Lower lobe of right lung (tissue), 2 donors: Measurements from ENCODE around the gene EFHC1. TPM values are rescaled to one million over a fixed set of nuclear protein-coding genes. Genes with fewer than 3 reads are reported as not detected.

Experiments
- ATAC-seq, 2 donors: fragments of 200-7000 bp; cut with Tn5 transposase; one replicate each; pipeline ENCODE4 v1.9.1; 2020 to 2022; ENCODE audit warnings: mild to moderate bottlenecking in 2 of 2, moderate library complexity in 2 of 2
- DNase-seq: peaks from one replicate; pipeline ENCODE4 v3.0.0-alpha.2; 2020
- H3K27ac ChIP-seq: fragments of 200-600 bp; one replicate; pipeline ENCODE4 v1.8.0; 2022
- H3K27me3 ChIP-seq: fragments of 200-600 bp; one replicate; pipeline ENCODE4 v1.8.0; 2022; ENCODE audit warnings: low read depth
- H3K36me3 ChIP-seq: fragments of 200-600 bp; one replicate; pipeline ENCODE4 v1.8.0; 2022; ENCODE audit warnings: mild to moderate bottlenecking
- H3K4me1 ChIP-seq: fragments of 200-600 bp; one replicate; pipeline ENCODE4 v1.8.0; 2022
- H3K4me3 ChIP-seq: fragments of 200-600 bp; one replicate; pipeline ENCODE4 v1.8.0; 2022; ENCODE audit warnings: mild to moderate bottlenecking
- H3K9me3 ChIP-seq: fragments of 200-600 bp; one replicate; pipeline ENCODE4 v1.8.0; 2022
- CTCF ChIP-seq: fragments of 200-600 bp; IDR thresholded peaks from one replicate; pipeline ENCODE4 v1.8.0; 2022; ENCODE audit warnings: antibody characterized with exemption, mild to moderate bottlenecking
- intact Hi-C: fragments of 100-400 bp; cut with DNase I; formaldehyde crosslinking; loops from one replicate; pipeline ENCODE4 v1.11.0; 2022
- total RNA-seq: library from RNA; stranded (reverse); fragmentation: NEBNext Ultra II Directional; extraction: Animal tissue kit (Norgen Biotek cat#: 25700); gene quantifications from one replicate; pipeline ENCODE4 v1.2.1, GENCODE V29; 2021
- donor health status: DM: no; HTN: yes; CAD: no; lungs with severe emphysema.

EFHC1 gene
- total RNA-seq, 1 donor from 2014 or later: 42.2 TPM

GRCh38 chr6:52527436-52527835 lies 107.3 kb downstream of the EFHC1 start:
- Histone ChIP-seq H3K4me1 (peaks cover 16% of the 10 kb centered on the region), H3K9me3 (no peaks in the 10 kb centered on the region), H3K27ac (no peak overlapping the region), H3K27me3 (no peaks in the 10 kb centered on the region), H3K4me3 (no peak overlapping the region), H3K36me3 (no peaks in the 10 kb centered on the region)
- no peak for ATAC-seq
- intact Hi-C loops: no loop called here
- DNase-seq: no peak
- no peak for TF ChIP-seq CTCF

GRCh38 chr6:52529311-52529710 lies 109.2 kb downstream of the EFHC1 start:
- ATAC-seq: no peak
- no peak for TF ChIP-seq CTCF
- no peaks in the 10 kb centered on the region for H3K27me3 ChIP-seq
- intact Hi-C loops: no loop called here
- no peaks in the 10 kb centered on the region for H3K36me3 ChIP-seq
- no peaks in the 10 kb centered on the region for H3K9me3 ChIP-seq
- no peak overlapping the region for H3K4me3 ChIP-seq
- no peak for DNase-seq
- peaks cover 4% of the 10 kb centered on the region for H3K4me1 ChIP-seq
- no peak overlapping the region for H3K27ac ChIP-seq

GRCh38 chr6:52530351-52530750 lies 110.2 kb downstream of the EFHC1 start:
- DNase-seq: no peak
- intact Hi-C loops: no loop called here
- Histone ChIP-seq H3K4me1 (peaks cover 4% of the 10 kb centered on the region), H3K36me3 (peaks cover 8% of the 10 kb centered on the region), H3K27me3 (no peaks in the 10 kb centered on the region), H3K4me3 (no peak overlapping the region), H3K9me3 (no peaks in the 10 kb centered on the region), H3K27ac (no peak overlapping the region)
- ATAC-seq: no peak
- no peak for TF ChIP-seq CTCF

- intact Hi-C loops: no loop called here
- H3K27ac ChIP-seq: no peak overlapping the region
- H3K4me1 ChIP-seq: peaks cover 4% of the 10 kb centered on the region
- ATAC-seq (no peak), DNase-seq (no peak)
- H3K4me3 ChIP-seq: no peak overlapping the region
- peaks cover 10% of the 10 kb centered on the region for H3K36me3 ChIP-seq
- no peaks in the 10 kb centered on the region for H3K9me3 ChIP-seq
- TF ChIP-seq CTCF: no peak
- no peaks in the 10 kb centered on the region for H3K27me3 ChIP-seq
Observed at GRCh38 chr6:52531396-52531795, 111.3 kb downstream of the EFHC1 start.

GRCh38 chr6:52531834-52532233 lies 111.7 kb downstream of the EFHC1 start:
- no peak overlapping the region for H3K27ac ChIP-seq
- H3K9me3 ChIP-seq: no peaks in the 10 kb centered on the region
- TF ChIP-seq CTCF: no peak
- no peak for DNase-seq
- H3K4me3 ChIP-seq: no peak overlapping the region
- no peaks in the 10 kb centered on the region for H3K27me3 ChIP-seq
- H3K36me3 ChIP-seq: peaks cover 10% of the 10 kb centered on the region
- no peak for ATAC-seq
- peaks cover 4% of the 10 kb centered on the region for H3K4me1 ChIP-seq
- intact Hi-C loops: no loop called here

- intact Hi-C loops: no loop called here
- TF ChIP-seq CTCF: no peak
- Histone ChIP-seq H3K36me3 (peaks cover 10% of the 10 kb centered on the region), H3K4me1 (peaks cover 10% of the 10 kb centered on the region), H3K9me3 (no peaks in the 10 kb centered on the region), H3K4me3 (no peak overlapping the region), H3K27me3 (no peaks in the 10 kb centered on the region), H3K27ac (no peak overlapping the region)
- ATAC-seq: no peak
- no peak for DNase-seq
Observed at GRCh38 chr6:52532457-52532856, 112.3 kb downstream of the EFHC1 start.
